Measurements from ENCODE around the gene PCMTD2.

- no peak for TF ChIP-seq SP4 (IDR thresholded peaks at IDR 0.05; ENCODE audit: low read length)
- no peak for TF ChIP-seq EZH2 (IDR thresholded peaks at IDR 0.05; ENCODE audit: low read depth, low read length, severe bottlenecking)
- no peak for TF ChIP-seq CTCF (IDR thresholded peaks at IDR 0.05; ENCODE audit: control extremely low read depth in 1 of 3, insufficient read depth in 1 of 3, low read depth in 1 of 3, low read length in 3 of 3)
- no peak for TF ChIP-seq GABPA (IDR thresholded peaks at IDR 0.05; ENCODE audit: borderline replicate concordance, insufficient read depth, low read length)
- no peak for TF ChIP-seq POLR2A (IDR thresholded peaks at IDR 0.05; ENCODE audit: control extremely low read depth in 1 of 2, low read depth in 2 of 2, low read length in 2 of 2)
- no peak for TF ChIP-seq RAD21 (IDR thresholded peaks at IDR 0.05 in 1 of 2, conservative IDR thresholded peaks at IDR 0.05 in 1 of 2; ENCODE audit: low read depth in 2 of 2, low read length in 2 of 2)
- TF ChIP-seq, protein P1, sequence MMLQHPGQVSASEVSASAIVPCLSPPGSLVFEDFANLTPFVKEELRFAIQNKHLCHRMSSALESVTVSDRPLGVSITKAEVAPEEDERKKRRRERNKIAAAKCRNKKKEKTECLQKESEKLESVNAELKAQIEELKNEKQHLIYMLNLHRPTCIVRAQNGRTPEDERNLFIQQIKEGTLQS (IDR thresholded peaks at IDR 0.05; ENCODE audit: insufficient read depth, low read depth, low read length), result no peak
- no peak for TF ChIP-seq TEAD4 (IDR thresholded peaks at IDR 0.05; ENCODE audit: low read depth, low read length)
- TF ChIP-seq CHD2 (IDR thresholded peaks at IDR 0.05; ENCODE audit: low read length), result no peak
These were observed 38.6 kb upstream of the PCMTD2 start for GRCh38 chr20:64216910-64217309.
